Breast epithelium (tissue), 3 donors: Measurements from ENCODE around the gene RSBN1.

Experiments
- CTCF ChIP-seq, 3 donors: fragments of 450-650 bp; IDR thresholded peaks; one replicate each; pipeline ENCODE4 v1.5.1; 2016 to 2017; ENCODE audit warnings: antibody characterized with exemption in 3 of 3, mild to moderate bottlenecking in 3 of 3, moderate library complexity in 3 of 3
- POLR2A ChIP-seq: fragments of 450-650 bp; IDR thresholded peaks from one replicate; pipeline ENCODE4 v1.6.1; 2016; ENCODE audit warnings: antibody characterized with exemption, mild to moderate bottlenecking, moderate library complexity
- POLR2AphosphoS5 ChIP-seq, 3 donors: sonication (generic); formaldehyde crosslinking; IDR thresholded peaks; one replicate each; pipeline ENCODE4 v1.6.1; 2017; ENCODE audit warnings: antibody characterized with exemption in 3 of 3

GRCh38 chr1:113744114-113744513 lies 68.2 kb downstream of the RSBN1 start:
- no peak for TF ChIP-seq CTCF (IDR thresholded peaks at IDR 0.05)
- no peak for TF ChIP-seq POLR2A
- TF ChIP-seq POLR2AphosphoS5 (IDR thresholded peaks at IDR 0.05): no peak
